Fibroblast of the aortic adventitia (primary cell): ENCODE measurements around the gene MAPK4. TPM values are rescaled to one million over a fixed set of nuclear protein-coding genes. Genes with fewer than 3 reads are reported as not detected.

Experiments
- DNase-seq: peaks from one replicate; pipeline ENCODE4 v3.0.0-alpha.2; 2010; ENCODE audit warnings: low read depth
- H3K4me3 ChIP-seq: 2 replicates; pipeline ENCODE4 v1.5.1; 2011; ENCODE audit warnings: low read depth, mild to moderate bottlenecking, control low read depth, low read length, moderate library complexity
- CTCF ChIP-seq: IDR thresholded peaks from 2 replicates; pipeline ENCODE4 v1.5.1; 2011; ENCODE audit warnings: mild to moderate bottlenecking, low read length, control low read depth, inconsistent platforms; ENCODE audit not compliant: insufficient read depth
- total RNA-seq: library from RNA; depleted of rRNA; stranded (reverse); fragments of >200 nt; gene quantifications from 2 replicates; pipeline ENCODE4 v1.2.3, GENCODE V29; 2012; ENCODE audit warnings: low replicate concordance

Gene MAPK4
- total RNA-seq, 1 donor, result under 0.01 TPM

DNA sequence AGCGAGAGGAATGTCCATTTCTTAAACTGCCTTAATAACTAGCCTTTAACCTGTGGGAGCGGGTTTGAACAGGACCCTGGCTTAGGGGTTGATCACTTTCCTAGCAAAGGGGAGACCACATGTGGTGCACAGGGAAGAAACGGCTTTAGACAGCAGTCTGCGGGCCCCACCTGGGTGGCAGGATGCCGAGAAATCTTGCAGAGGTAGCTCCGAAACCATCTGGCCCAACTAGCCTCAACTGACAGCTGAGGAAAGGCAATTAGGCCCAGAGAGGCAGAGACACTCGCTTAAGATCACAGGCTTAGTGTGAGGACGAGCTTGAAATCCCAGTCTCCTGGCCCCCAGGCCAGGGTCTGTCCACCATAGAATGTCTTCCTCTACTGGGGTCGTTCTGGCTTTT lies 170.1 kb downstream of the MAPK4 start:
- no peak overlapping the region for H3K4me3 ChIP-seq
- no peak for DNase-seq
- TF ChIP-seq CTCF, result no peak

GRCh38 chr18:50734342-50734741 lies 174.5 kb downstream of the MAPK4 start:
- no peak overlapping the region for H3K4me3 ChIP-seq
- DNase-seq, result no peak
- no peak for TF ChIP-seq CTCF

DNA sequence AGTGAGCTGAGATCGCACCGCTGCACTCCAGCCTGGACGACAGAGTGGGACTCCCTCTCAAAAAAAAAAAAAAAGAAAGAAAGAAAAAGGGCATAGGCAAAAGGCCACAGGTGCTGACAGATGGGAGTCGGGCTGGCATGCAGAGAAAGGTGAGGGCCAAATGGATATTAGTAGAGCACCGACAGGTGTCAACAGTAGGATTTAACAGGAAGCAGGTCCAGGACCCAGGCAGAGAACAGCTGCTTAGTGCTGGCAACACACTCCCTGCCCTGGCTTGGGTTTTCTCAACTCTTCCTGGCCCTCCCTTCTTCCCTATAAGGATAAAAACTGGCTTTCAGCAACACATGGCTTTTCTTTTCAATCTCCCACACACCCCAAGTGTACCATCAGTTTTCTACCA lies 175.0 kb downstream of the MAPK4 start:
- TF ChIP-seq CTCF, result no peak
- no peak for DNase-seq
- no peak overlapping the region for H3K4me3 ChIP-seq

DNA sequence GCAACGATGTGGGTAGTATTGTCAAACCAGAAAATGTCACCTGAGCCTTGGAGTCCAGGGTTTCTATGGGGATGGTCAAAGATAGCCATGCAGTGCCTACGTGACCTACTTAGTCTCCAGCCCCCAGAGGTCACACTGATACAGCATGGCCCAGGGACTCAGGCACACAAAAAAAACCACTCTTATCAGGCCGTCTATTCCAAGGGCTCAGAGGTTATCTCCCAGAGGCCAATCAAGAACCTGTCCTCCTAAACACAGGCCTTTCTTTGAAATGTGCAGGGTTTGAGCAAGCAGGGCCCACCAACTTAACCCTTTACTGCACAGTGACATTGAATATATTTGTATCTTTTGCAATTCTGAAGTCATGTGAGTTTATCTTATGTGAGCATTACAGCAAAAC lies 177.2 kb downstream of the MAPK4 start:
- no peak for TF ChIP-seq CTCF
- no peak for DNase-seq
- no peak overlapping the region for H3K4me3 ChIP-seq

DNA sequence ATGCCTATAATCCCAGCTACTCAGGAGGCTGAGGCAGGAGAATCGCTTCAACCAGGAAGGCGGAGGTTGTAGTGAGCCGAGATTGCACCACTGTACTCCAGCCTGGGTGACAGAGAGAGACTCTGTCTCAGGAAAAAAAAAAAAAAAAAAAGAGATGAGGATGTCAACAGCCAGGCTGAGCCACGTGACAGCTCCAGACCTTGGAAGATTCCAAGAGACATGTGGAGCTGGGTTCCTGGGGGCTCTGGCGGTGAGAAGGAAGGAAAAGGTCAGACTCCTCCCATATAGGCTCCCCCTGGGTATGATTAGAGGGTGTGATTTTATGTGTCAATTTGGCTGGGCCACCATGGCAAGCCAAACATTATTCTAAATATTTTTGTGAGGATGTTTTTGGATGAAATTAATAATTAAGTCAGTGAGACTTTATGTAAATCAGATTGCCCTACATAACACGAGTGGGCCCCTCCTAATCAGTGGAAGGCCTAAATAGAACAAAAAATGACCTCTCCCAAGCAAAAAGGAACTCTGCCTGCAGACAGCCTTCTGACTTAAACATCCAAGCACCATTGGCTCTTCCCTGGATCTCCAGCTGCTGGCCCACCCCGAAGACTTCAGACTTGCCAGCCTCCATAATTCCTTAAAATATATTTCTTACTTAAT lies 178.3 kb downstream of the MAPK4 start:
- no peak for DNase-seq
- TF ChIP-seq CTCF, result no peak
- no peak overlapping the region for H3K4me3 ChIP-seq

DNA sequence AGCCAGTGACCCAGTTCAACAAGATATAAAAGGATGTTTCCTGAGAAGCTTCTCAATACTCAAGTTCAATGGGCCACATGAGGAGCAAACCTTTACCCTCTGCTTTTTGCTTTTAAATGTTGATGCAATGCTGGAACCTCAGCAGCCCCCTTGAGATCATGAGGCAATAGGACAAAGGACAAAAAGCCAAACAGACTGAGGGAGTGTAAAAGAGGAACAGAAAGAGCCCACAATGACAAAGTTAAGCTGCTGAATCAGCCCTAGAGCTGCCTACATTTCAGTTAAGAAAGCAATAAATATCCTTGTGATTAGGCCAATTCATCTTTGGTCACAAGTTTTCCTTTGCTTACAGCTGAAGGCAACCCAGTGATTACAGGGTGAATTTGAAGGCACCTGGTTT lies 183.1 kb downstream of the MAPK4 start:
- TF ChIP-seq CTCF, result no peak
- no peak overlapping the region for H3K4me3 ChIP-seq
- DNase-seq, result no peak

DNA sequence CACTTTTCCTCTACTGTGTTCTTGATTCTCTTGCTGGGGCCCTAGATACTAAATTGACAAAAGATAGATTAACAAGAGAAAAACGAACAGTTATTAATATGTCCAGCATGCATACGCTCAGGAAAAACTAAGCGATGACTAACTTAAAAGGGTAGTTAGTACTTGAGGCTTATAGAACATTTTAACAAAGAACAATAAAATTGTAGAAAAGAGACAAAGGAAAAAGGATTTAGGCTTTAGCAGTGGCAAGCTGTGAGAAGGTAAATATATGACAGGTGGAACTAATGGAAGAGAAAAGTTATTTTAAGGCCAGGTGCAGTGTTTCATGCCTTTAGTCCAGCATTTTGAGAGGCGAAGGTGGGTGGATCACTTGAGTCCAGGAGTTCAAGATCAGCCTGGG lies 184.4 kb downstream of the MAPK4 start:
- H3K4me3 ChIP-seq, result no peak overlapping the region
- no peak for TF ChIP-seq CTCF
- no peak for DNase-seq
